HepG2 (cell line): Measurements from ENCODE around the gene ZPR1. TPM values are rescaled to one million over a fixed set of nuclear protein-coding genes. Genes with fewer than 3 reads are reported as not detected.

Source experiments
- AFF4 ChIP-seq: sonication (generic); formaldehyde crosslinking; IDR thresholded peaks from 2 replicates; pipeline ENCODE4 v1.4.0; 2020; ENCODE audit warnings: missing genetic modification reagents
- EED ChIP-seq: sonication (generic); formaldehyde crosslinking; IDR thresholded peaks from 2 replicates; pipeline ENCODE4 v1.5.0; 2020; ENCODE audit warnings: mild to moderate bottlenecking, missing genetic modification reagents
- KIAA2018 ChIP-seq: sonication (generic); formaldehyde crosslinking; IDR thresholded peaks from 2 replicates; pipeline ENCODE4 v1.5.0; 2020; ENCODE audit warnings: mild to moderate bottlenecking, missing genetic modification reagents, borderline replicate concordance
- KMT2B ChIP-seq: IDR thresholded peaks from 2 replicates; pipeline ENCODE4 v1.6.1; 2016; ENCODE audit warnings: missing genetic modification reagents, missing compliant biosample characterization
- NR2C2 ChIP-seq: sonication (generic); formaldehyde crosslinking; IDR thresholded peaks from 2 replicates; pipeline ENCODE4 v1.4.0; 2020; ENCODE audit warnings: missing genetic modification reagents, mild to moderate bottlenecking, moderate library complexity, borderline replicate concordance
- SNRNP70 ChIP-seq: fragments of 200-400 bp; formaldehyde crosslinking; IDR thresholded peaks from 2 replicates; pipeline ENCODE4 v1.6.1; 2017; ENCODE audit warnings: mild to moderate bottlenecking, low read depth, low read length, moderate library complexity
- STAT5B ChIP-seq: sonication (generic); formaldehyde crosslinking; IDR thresholded peaks from 2 replicates; pipeline ENCODE4 v1.4.0; 2020; ENCODE audit warnings: missing genetic modification reagents
- ZBTB21 ChIP-seq: sonication (generic); formaldehyde crosslinking; IDR thresholded peaks from 2 replicates; pipeline ENCODE4 v1.4.0; 2020; ENCODE audit warnings: missing genetic modification reagents
- ZBTB3 ChIP-seq: sonication (generic); formaldehyde crosslinking; IDR thresholded peaks from 2 replicates; pipeline ENCODE4 v1.4.0; 2020; ENCODE audit warnings: low read depth, mild to moderate bottlenecking, moderate library complexity, missing genetic modification reagents, borderline replicate concordance
- ZNF10 ChIP-seq: sonication (generic); formaldehyde crosslinking; IDR thresholded peaks from 2 replicates; pipeline ENCODE4 v1.4.0; 2020; ENCODE audit warnings: mild to moderate bottlenecking, low read depth, missing genetic modification reagents, borderline replicate concordance
- ZNF101 ChIP-seq: sonication (generic); formaldehyde crosslinking; IDR thresholded peaks from 2 replicates; pipeline ENCODE4 v1.4.0; 2020; ENCODE audit warnings: mild to moderate bottlenecking, low read depth, missing genetic modification reagents, borderline replicate concordance
- ZNF552 ChIP-seq: sonication (generic); formaldehyde crosslinking; IDR thresholded peaks from 2 replicates; pipeline ENCODE4 v1.9.0; 2022; ENCODE audit warnings: missing genetic modification reagents, mild to moderate bottlenecking, borderline replicate concordance
- ZNF781 ChIP-seq: sonication (generic); formaldehyde crosslinking; IDR thresholded peaks from 2 replicates; pipeline ENCODE4 v1.5.1; 2020; ENCODE audit warnings: borderline replicate concordance, mild to moderate bottlenecking, missing genetic modification reagents; ENCODE audit errors: not compliant biosample characterization
- ZNF790 ChIP-seq: sonication (generic); formaldehyde crosslinking; IDR thresholded peaks from 2 replicates; pipeline ENCODE4 v1.8.0; 2022; ENCODE audit warnings: missing genetic modification reagents, mild to moderate bottlenecking, borderline replicate concordance
- polyA plus RNA-seq, 8 experiments: library from polyadenylated mRNA; depleted of rRNA in 3 of 8; stranded (reverse) in 7 of 8; unstranded in 1 of 8; fragments of >200 nt; fragmentation: Illumina TruSeq in 4 of 8; extraction: Trizol in 4 of 8; gene quantifications; 2 replicates each; pipeline versions ENCODE4 v1.2.1 to v1.2.3, GENCODE V29; 2011 to 2016; ENCODE audit warnings: low read depth in 4 of 8, missing spikeins in 1 of 8, mixed read lengths in 1 of 8; ENCODE audit not compliant: insufficient read depth in 1 of 8
- total RNA-seq, 5 experiments: library from RNA; depleted of rRNA; stranded (reverse); fragments of >200 nt; fragmentation: Illumina TruSeq; extraction: Trizol; gene quantifications; 2 replicates each; pipeline ENCODE4 v1.2.3, GENCODE V29; 2016; ENCODE audit warnings: low read depth in 1 of 5
- TF ChIP-seq, protein P1 (sequence below): sonication (generic); formaldehyde crosslinking; IDR thresholded peaks from 2 replicates; pipeline ENCODE4 v1.8.0; 2022; ENCODE audit warnings: low read depth, missing genetic modification reagents

The ZPR1 gene
- total and polyA plus RNA-seq, 2 of the 13 experiments (the other 11 are each of a cell fraction or from before 2014, with no cell fraction given), result 40.0 to 79.3 TPM

DNA sequence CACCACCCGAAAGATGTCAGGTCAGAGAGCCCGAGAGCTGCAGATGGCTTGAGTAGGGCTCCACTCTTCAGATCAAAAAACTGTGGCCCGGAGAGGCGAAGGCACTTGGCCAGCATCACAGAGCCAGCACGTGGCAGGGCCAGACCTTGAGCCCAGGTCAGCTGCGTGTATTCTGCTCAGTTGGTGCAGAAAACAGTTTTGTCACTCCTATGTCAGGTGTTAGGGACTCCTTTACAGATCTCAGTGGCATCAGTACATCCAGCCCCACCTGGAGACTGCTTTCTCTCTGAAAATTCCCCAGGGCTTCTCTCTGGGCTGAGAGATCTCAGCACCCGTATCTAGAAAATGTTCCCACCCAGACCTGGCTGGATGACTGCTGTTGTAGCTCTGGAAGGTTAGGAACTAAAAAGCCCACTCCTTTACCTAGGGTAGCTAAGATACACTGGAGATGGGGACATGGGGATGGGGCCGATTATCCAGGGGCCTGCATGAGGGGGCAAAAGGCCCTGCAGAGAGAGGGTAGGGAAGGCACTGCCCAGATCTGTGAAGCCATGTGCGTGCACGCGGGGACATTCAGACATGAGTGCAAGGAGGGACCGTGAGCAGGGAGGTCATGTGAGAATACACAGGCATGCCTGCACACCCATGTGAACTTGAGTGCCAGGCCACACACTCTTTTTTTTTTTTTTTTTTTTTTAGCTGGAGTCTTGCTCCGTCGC lies 46.2 kb upstream of the ZPR1 start (continued):
- TF ChIP-seq AFF4 (0 out of 2 replicates have a peak, but pooled peaks have one; percentile 28), ZNF10 (CRISPR knock-in tag) (no peak), KMT2B (CRISPR knock-in tag) (peak; percentile 28; the same call in 1 of the 2 replicates), NR2C2 (CRISPR knock-in tag) (peak; percentile 76), EED (CRISPR knock-in tag) (no peak), ZNF101 (CRISPR knock-in tag) (no peak), ZBTB21 (CRISPR knock-in tag) (peak; percentile 51; the same call in 1 of the 2 replicates), SNRNP70 (no peak), ZNF781 (CRISPR knock-in tag) (peak; percentile 43), STAT5B (CRISPR knock-in tag) (no peak), ZNF790 (CRISPR knock-in tag) (no peak), ZNF552 (0 out of 2 replicates have a peak, but pooled peaks have one; percentile 59), ZBTB3 (CRISPR knock-in tag) (no peak), KIAA2018 (CRISPR knock-in tag) (no peak; the same call in 1 of the 2 replicates)
- TF ChIP-seq, protein P1, sequence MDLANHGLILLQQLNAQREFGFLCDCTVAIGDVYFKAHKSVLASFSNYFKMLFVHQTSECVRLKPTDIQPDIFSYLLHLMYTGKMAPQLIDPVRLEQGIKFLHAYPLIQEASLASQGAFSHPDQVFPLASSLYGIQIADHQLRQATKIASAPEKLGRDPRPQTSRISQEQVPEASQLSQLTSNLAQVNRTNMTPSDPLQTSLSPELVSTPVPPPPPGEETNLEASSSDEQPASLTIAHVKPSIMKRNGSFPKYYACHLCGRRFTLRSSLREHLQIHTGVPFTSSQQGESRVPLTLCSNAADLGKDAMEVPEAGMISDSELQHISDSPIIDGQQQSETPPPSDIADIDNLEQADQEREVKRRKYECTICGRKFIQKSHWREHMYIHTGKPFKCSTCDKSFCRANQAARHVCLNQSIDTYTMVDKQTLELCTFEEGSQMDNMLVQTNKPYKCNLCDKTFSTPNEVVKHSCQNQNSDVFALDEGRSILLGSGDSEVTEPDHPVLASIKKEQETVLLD (CRISPR knock-in tag), result peak; percentile 43; the same call in 1 of the 2 replicates
